ENCODE measurements around the gene ACSF3. TPM values are rescaled to one million over a fixed set of nuclear protein-coding genes. Genes with fewer than 3 reads are reported as not detected.

ACSF3 gene
- total RNA-seq, 2 donors from 2014 or later, result 34.8 to 35.5 TPM

DNA sequence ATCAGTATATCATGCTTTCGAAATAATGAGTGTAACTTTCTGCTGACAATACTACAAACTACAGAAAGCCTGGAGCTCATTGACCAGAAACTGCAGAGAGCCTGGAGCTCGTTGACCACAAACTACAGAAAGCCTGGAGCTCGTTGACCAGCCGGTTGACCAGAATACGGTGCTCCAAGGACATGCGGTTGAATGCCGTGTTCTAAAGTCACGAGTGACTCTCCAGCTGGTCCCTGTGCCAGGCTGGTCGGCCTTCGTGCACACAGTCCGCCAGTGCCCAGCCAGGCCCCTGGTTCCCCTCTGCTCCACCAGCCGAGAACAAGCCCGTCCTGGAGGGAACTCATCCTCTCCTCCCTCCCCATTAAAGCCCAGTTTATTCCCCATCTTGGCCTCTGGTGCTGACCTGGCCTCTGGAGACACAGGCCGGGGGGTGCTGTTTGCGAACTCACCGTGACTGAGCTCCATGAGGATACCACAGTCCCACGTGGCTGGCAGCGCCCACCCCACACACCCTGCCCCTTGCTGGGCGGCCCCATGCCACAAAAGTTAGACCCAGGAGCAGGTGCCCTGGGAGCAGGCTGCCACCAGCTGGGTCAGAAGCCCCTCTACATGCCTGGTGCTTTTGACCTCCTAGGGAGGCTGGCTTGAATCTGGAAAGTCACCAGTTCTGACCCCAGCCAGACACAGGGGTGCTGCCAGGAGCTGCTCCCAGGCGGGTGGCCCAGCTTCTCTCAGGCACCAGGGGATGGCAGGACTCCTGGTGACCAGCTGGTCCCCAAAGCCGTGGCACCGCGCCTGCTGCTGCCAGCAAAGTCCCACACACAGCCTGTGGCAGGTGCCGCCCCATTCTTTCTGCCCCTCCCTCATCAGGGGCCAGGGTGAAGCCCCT lies 62.4 kb downstream of the ACSF3 start:
- Mint-ChIP-seq H3K27me3 (ENCODE audit: insufficient read depth) (peaks cover 5% of the 10 kb centered on the region), H3K4me1 (no peaks in the 10 kb centered on the region), H3K4me3 (no peak overlapping the region), H3K36me3 (ENCODE audit: low read depth) (peaks cover 9% of the 10 kb centered on the region), H3K9me3 (no peaks in the 10 kb centered on the region), H3K27ac (no peak overlapping the region)
- Histone ChIP-seq H3K9me3 (ENCODE audit: control insufficient read depth, low read length) (no peaks in the 10 kb centered on the region), H3K4me3 (ENCODE audit: low read length) (no peak overlapping the region), H3K36me3 (ENCODE audit: control insufficient read depth, insufficient read depth, low read length) (peaks cover 3% of the 10 kb centered on the region), H3K27ac (ENCODE audit: low read depth, low read length) (no peak overlapping the region), H3K4me1 (ENCODE audit: control insufficient read depth, insufficient read depth, low read length) (no peaks in the 10 kb centered on the region), H3K9ac (ENCODE audit: extremely low read depth, low read length, poor library complexity, severe bottlenecking) (no peak overlapping the region), H3K27me3 (ENCODE audit: control insufficient read depth, insufficient read depth, low read length, poor library complexity, severe bottlenecking) (no peaks in the 10 kb centered on the region)
- TF ChIP-seq, protein P1, sequence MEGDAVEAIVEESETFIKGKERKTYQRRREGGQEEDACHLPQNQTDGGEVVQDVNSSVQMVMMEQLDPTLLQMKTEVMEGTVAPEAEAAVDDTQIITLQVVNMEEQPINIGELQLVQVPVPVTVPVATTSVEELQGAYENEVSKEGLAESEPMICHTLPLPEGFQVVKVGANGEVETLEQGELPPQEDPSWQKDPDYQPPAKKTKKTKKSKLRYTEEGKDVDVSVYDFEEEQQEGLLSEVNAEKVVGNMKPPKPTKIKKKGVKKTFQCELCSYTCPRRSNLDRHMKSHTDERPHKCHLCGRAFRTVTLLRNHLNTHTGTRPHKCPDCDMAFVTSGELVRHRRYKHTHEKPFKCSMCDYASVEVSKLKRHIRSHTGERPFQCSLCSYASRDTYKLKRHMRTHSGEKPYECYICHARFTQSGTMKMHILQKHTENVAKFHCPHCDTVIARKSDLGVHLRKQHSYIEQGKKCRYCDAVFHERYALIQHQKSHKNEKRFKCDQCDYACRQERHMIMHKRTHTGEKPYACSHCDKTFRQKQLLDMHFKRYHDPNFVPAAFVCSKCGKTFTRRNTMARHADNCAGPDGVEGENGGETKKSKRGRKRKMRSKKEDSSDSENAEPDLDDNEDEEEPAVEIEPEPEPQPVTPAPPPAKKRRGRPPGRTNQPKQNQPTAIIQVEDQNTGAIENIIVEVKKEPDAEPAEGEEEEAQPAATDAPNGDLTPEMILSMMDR (conservative IDR thresholded peaks at IDR 0.05), result no peak
- WGBS, 2 experiments (ENCODE audit: insufficient coverage in 1 of 2, insufficient read length in 1 of 2), result 82 to 86% methylated on average over 20 to 24 of the region's 24 CpGs
- DNase-seq, result no peak

DNA sequence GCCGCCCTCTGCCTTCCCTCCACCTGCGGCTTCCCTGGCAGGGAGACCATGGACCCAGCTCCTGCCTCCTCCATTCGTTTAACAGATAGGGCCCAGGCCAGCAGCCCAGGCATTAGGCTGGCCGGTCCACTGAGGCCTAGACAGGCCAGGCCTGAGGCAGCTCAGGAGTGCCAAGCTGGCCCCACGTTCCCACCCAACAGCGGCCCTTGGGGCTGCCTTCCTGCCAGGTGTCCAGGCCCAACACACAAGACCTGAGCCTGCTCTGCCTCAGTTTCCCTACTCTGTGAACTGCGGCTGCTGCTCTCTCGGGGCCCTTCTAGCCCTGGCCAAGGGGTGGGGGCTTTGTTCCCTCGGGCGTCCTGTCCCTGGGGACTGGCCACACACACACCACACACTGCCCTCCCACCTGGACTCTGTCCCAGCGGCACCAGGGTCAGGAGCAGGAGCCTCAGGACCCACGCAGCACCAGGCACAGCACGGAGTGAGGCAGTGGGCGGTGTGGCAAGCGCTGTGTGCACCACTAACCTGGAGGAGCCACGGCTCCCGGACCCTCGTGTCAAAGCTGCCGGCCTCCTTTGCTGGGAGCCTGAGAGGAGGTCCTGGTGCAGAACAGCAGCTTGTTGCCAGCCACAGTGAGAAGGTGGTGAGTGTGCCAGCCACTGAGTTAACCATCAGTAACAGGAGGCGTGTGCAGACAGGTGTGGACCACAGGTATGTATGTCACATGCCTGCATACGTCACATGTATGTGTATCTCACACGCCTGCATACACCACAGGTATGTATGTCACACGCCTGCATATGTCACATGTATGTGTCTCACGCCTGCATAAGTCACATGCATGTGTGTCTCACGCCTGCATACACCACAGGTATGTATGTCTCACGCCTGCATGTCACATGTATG lies 63.3 kb downstream of the ACSF3 start:
- peaks cover 1% of the 10 kb centered on the region for H3K36me3 Mint-ChIP-seq (ENCODE audit: low read depth)
- H3K9me3 Mint-ChIP-seq, result no peaks in the 10 kb centered on the region
- no peak overlapping the region for H3K27ac ChIP-seq (ENCODE audit: low read depth, low read length)
- H3K9ac ChIP-seq (ENCODE audit: extremely low read depth, low read length, poor library complexity, severe bottlenecking), result no peak overlapping the region
- H3K4me3 ChIP-seq (ENCODE audit: low read length), result no peak overlapping the region
- H3K36me3 ChIP-seq (ENCODE audit: control insufficient read depth, insufficient read depth, low read length), result no peaks in the 10 kb centered on the region
- no peaks in the 10 kb centered on the region for H3K27me3 ChIP-seq (ENCODE audit: control insufficient read depth, insufficient read depth, low read length, poor library complexity, severe bottlenecking)
- TF ChIP-seq, protein P1 (conservative IDR thresholded peaks at IDR 0.05), result no peak
- H3K4me3 Mint-ChIP-seq, result no peak overlapping the region
- H3K4me1 ChIP-seq (ENCODE audit: control insufficient read depth, insufficient read depth, low read length), result no peaks in the 10 kb centered on the region
- no peaks in the 10 kb centered on the region for H3K9me3 ChIP-seq (ENCODE audit: control insufficient read depth, low read length)
- H3K27me3 Mint-ChIP-seq (ENCODE audit: insufficient read depth), result peaks cover 5% of the 10 kb centered on the region
- DNase-seq, result no peak
- no peaks in the 10 kb centered on the region for H3K4me1 Mint-ChIP-seq
- WGBS, 2 experiments (ENCODE audit: insufficient coverage in 1 of 2, insufficient read length in 1 of 2), result 86 to 89% methylated on average over 19 to 26 of the region's 26 CpGs
- H3K27ac Mint-ChIP-seq, result no peak overlapping the region

DNA sequence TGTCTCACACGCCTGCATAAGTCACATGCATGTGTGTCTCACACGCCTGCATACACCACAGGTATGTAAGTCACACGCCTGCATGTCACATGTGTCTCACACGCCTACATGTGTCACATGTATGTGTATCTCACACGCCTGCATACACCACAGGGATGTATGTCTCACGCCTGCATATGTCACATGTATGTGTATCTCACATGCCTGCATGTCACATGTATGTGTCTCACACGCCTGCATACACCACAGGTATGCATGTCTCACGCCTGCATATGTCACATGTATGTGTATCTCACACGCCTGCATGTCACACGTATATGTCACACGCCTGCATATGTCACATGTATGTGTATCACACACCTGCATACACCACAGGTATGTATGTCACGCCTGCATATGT lies 64.1 kb downstream of the ACSF3 start:
- H3K36me3 Mint-ChIP-seq (ENCODE audit: low read depth), result no peaks in the 10 kb centered on the region
- Histone ChIP-seq H3K27me3 (ENCODE audit: control insufficient read depth, insufficient read depth, low read length, poor library complexity, severe bottlenecking) (no peaks in the 10 kb centered on the region), H3K9me3 (ENCODE audit: control insufficient read depth, low read length) (no peaks in the 10 kb centered on the region), H3K9ac (ENCODE audit: extremely low read depth, low read length, poor library complexity, severe bottlenecking) (no peak overlapping the region), H3K27ac (ENCODE audit: low read depth, low read length) (no peak overlapping the region), H3K4me1 (ENCODE audit: control insufficient read depth, insufficient read depth, low read length) (no peaks in the 10 kb centered on the region), H3K36me3 (ENCODE audit: control insufficient read depth, insufficient read depth, low read length) (no peaks in the 10 kb centered on the region), H3K4me3 (ENCODE audit: low read length) (no peak overlapping the region)
- H3K9me3 Mint-ChIP-seq, result no peaks in the 10 kb centered on the region
- no peak for DNase-seq
- 90 to 92% methylated on average over 12 of the region's 12 CpGs for WGBS, 2 experiments (ENCODE audit: insufficient coverage in 1 of 2, insufficient read length in 1 of 2)
- no peak overlapping the region for H3K27ac Mint-ChIP-seq
- H3K27me3 Mint-ChIP-seq (ENCODE audit: insufficient read depth), result peaks cover 5% of the 10 kb centered on the region
- no peak overlapping the region for H3K4me3 Mint-ChIP-seq
- TF ChIP-seq, protein P1 (conservative IDR thresholded peaks at IDR 0.05), result no peak
- H3K4me1 Mint-ChIP-seq, result no peaks in the 10 kb centered on the region
